Renal pelvis (tissue), 4 donors: ENCODE results near the gene RGR. TPM values are rescaled to one million over a fixed set of nuclear protein-coding genes. Genes with fewer than 3 reads are reported as not detected.

Experiments used
- DNase-seq: peaks from one replicate; pipeline ENCODE4 v3.0.0-alpha.2; 2013
- polyA plus RNA-seq, 3 donors: library from polyadenylated mRNA; unstranded; fragments of 120-200 nt; gene quantifications; one replicate each; pipeline ENCODE4 v1.2.1, GENCODE V29; 2013; ENCODE audit not compliant: insufficient read length in 3 of 3

The RGR gene
- polyA plus RNA-seq, 3 donors: 0.10 TPM; not detected in 2

- no peak for DNase-seq
Observed at GRCh38 chr10:84217746-84218145, 27.1 kb upstream of the RGR start.

DNA sequence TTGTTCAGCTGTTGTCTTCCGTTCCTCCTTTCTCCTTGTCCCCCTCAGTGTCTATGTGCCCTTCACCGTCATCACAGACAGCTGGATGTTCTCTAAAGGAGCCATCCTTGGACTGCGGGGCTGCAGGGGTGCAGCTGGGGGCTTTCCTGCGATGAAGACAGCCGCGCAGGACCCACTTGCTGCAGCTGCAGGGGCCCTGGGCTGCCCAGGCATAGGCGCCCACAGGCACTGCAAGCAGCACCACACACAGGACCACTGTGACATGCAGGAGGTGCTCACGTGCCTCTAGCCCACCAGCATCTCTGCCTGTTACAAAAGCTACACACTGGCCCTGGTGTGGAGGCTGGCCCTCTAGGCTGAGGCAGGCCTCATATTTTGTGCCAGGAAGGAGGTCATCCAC lies 22.9 kb upstream of the RGR start:
- no peak for DNase-seq

- peak; percentile 33 for DNase-seq
Observed at GRCh38 chr10:84224411-84225028, 20.3 kb upstream of the RGR start.

DNA sequence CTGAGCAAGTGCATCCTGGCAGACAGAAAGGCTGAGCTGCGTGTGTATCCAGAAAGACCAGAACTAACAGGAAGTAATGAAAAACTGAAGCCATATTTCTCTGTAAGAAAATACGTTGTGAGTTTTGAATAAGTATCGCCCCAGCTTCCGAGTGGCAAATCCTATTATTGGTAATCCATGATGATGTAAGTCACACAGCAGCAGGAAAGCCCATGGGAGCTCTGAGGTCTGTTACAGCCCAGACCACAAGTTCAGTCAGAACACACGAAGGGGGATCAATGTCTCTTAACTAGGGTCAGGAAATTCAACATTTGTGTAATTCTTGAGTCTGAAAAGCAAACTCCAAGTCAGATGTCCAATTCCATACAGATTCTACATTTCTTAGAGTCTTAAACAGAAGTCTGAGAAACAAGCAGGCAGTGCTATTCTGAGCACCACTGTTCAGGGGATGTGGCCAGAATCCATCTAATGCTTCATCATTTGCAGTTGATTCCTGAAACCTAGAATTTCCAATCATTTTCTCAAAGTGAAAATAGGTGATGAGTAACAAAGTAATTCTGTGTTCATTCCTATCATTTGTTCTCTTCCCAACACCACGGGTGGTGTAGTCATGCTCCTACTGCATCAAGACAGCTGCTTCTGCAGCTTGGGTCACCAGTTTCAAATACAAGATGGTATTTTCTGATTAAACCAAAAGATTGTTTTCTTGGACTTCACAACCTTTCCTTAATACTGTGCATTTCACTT lies 19.3 kb upstream of the RGR start, which contains the start of gene LRIT2:
Gene LRIT2, minus strand, starts transcription at position 118 of the 747 bp plus-strand sequence. Its CDS starts 24 bp downstream, at position 94.
- DNase-seq: no peak

DNA sequence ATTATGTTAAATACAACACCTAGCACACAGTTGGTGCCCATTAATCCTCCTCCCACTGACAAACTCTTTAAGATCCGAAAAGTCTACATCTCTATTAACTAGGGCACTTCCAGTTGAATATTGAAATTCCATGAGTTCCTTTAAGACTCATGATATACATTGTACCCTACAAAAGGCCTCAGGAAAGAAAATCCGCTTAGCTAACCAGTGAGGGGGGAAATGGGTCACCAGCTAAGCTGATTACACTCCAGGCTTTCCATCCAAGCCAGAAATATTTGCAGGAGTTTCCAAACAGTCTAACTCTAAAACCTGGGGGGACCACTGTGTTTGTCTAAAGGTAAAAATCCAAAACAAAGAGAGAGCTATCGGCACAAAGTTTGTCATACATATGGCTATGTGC lies 18.2 kb upstream of the RGR start:
- DNase-seq: no peak

GRCh38 chr10:84227810-84228209 lies 17.0 kb upstream of the RGR start:
- DNase-seq: no peak

GRCh38 chr10:84230359-84230758 lies 14.5 kb upstream of the RGR start:
- no peak for DNase-seq

DNA sequence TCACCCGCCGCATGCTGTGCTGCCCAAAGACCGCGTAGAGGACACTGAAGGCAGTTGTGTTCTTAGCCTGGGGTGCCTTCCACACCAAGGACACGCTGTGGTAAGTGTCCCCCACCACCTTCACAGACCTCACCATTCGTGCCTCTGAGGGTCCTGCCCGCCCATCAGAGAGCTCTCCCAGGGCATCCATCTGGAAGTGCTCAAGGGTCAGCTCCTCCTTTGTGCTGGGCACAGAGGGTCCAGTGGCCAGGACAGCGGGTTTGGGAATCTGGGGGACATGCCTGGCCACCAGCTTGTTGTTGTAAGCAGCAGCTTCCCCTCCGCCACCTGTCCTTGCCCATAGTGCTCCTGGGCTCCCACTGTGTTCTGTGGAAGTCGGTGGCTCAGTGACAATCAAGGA lies 12.5 kb upstream of the RGR start:
- DNase-seq: no peak

GRCh38 chr10:84233940-84234339 lies 10.9 kb upstream of the RGR start:
- no peak for DNase-seq

- no peak for DNase-seq
Observed at GRCh38 chr10:84234479-84234878, 10.4 kb upstream of the RGR start.

- no peak for DNase-seq
Observed at GRCh38 chr10:84235096-84235495, 9.8 kb upstream of the RGR start.

GRCh38 chr10:84236807-84237198 lies 8.1 kb upstream of the RGR start:
- DNase-seq: no peak

GRCh38 chr10:84237199-84238051 lies 7.4 kb upstream of the RGR start:
- no peak for DNase-seq

GRCh38 chr10:84238909-84239308 lies 5.9 kb upstream of the RGR start:
- no peak for DNase-seq

DNA sequence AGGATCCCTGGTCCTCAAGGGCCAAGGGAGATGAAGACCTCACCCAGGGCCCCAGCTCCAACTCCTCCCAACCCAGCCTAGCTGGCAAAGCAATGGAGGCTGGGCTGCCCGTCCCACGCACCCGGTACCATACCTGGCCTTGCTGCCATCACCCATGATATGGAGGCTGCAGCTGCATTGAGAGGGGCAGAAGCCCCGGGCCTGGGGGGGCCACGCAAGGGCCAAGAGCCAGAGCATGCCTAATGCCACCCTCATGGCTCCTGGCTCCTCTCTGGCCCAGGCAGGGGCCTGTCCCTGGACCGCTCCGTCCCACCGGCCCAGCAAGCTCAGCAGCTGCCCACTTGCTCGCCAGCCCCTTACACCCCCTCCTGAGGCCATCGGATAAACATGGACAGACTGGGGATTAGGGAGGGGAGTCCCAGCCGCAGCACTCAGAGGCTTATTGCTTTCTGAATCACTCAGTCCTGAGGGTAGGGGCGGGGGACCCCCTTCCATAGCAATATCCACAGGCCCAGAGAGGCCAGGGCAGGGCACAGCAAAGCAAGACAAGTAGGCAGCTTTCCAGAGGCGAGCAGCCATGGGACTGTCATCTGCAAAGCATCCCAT lies 3.6 kb upstream of the RGR start, which contains the start of gene LRIT1:
Gene LRIT1, minus strand, starts transcription at position 362 of the 606 bp plus-strand sequence. Its CDS starts 107 bp downstream, at position 255.
- no peak for DNase-seq

GRCh38 chr10:84243759-84244158 lies 1.1 kb upstream of the RGR start:
- DNase-seq: no peak

DNA sequence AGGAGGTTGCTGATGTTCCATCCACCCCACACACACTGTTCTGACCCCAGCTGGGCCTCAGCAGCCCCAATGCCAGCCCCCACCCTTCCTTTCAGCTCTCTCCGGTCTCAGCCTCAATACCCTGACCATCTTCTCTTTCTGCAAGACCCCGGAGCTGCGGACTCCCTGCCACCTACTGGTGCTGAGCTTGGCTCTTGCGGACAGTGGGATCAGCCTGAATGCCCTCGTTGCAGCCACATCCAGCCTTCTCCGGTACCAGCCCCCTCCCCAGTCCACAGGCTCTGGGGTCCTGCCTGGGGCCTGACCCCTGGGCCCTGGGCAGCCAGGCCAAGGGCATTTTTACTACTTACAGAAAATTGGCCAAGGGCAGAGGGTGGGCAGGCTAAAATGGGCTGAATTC lies 2.6 kb downstream of the RGR start:
- no peak for DNase-seq

- no peak for DNase-seq
Observed at GRCh38 chr10:84248794-84249193, 3.9 kb downstream of the RGR start.

GRCh38 chr10:84254552-84255478 lies 10.0 kb downstream of the RGR start:
- no peak for DNase-seq

- DNase-seq: peak; percentile 14
Observed at GRCh38 chr10:84256510-84257342, 11.9 kb downstream of the RGR start.
